Sigmoid colon (tissue), 7 donors: ENCODE data around the gene LCOR. TPM values are rescaled to one million over a fixed set of nuclear protein-coding genes. Genes with fewer than 3 reads are reported as not detected.
A peak's percentile ranks its signal among the peaks of the same experiment; 100 is the strongest.
"Not testable (repeated sequence)": the region's sequence is repeated elsewhere in the genome, so short reads cannot be mapped to it uniquely, and the experiment has no call there.

Source experiments
- DNase-seq: peaks from one replicate; pipeline ENCODE4 v3.0.0-alpha.2; 2019
- H3K27ac ChIP-seq, 4 donors: fragments of 200-600 bp; sonication (generic); one replicate each; pipeline ENCODE4 v1.5.1; 2016 to 2019; ENCODE audit warnings: mild to moderate bottlenecking in 1 of 4
- H3K27me3 ChIP-seq, 3 donors: fragments of 200-600 bp; sonication (generic); one replicate each; pipeline ENCODE4 v1.5.1; 2019; ENCODE audit warnings: mild to moderate bottlenecking in 1 of 3
- H3K36me3 ChIP-seq, 4 donors: fragments of 200-600 bp; sonication (generic); one replicate each; pipeline ENCODE4 v1.5.1; 2016 to 2019
- H3K4me1 ChIP-seq, 4 donors: fragments of 200-600 bp; sonication (generic); one replicate each; pipeline ENCODE4 v1.5.1; 2017 to 2019
- H3K4me3 ChIP-seq, 4 donors: fragments of 200-600 bp; sonication (generic); one replicate each; pipeline ENCODE4 v1.5.1; 2017 to 2019; ENCODE audit warnings: mild to moderate bottlenecking in 2 of 4, moderate library complexity in 1 of 4
- H3K9me3 ChIP-seq, 4 donors: fragments of 200-600 bp in 3 of 4; sonication (generic) in 3 of 4; one replicate each; pipeline versions ENCODE4 v1.5.1 to v1.6.1; 2013 to 2019
- CTCF ChIP-seq, 4 experiments: fragments of 450-650 bp in 3 of 4; fragments of 200-600 bp in 1 of 4; IDR thresholded peaks; one replicate each; pipeline ENCODE4 v1.5.1; 2016 to 2019; ENCODE audit warnings: antibody characterized with exemption in 4 of 4, mild to moderate bottlenecking in 3 of 4, moderate library complexity in 2 of 4
- EP300 ChIP-seq, 4 donors: sonication (generic); formaldehyde crosslinking; IDR thresholded peaks; one replicate each; pipeline ENCODE4 v1.6.1; 2017; ENCODE audit warnings: antibody characterized with exemption in 4 of 4
- POLR2A ChIP-seq, 2 donors: fragments of 450-650 bp; IDR thresholded peaks; one replicate each; pipeline ENCODE4 v1.6.1; 2016; ENCODE audit warnings: antibody characterized with exemption in 2 of 2, mild to moderate bottlenecking in 2 of 2, moderate library complexity in 2 of 2
- POLR2AphosphoS5 ChIP-seq, 4 donors: sonication (generic); formaldehyde crosslinking; IDR thresholded peaks; one replicate each; pipeline ENCODE4 v1.6.1; 2017; ENCODE audit warnings: antibody characterized with exemption in 4 of 4
- WGBS, 2 donors: extraction: QIAGEN DNeasy Blood & Tissue Kit; methylation state at CpG; one replicate each; pipeline ENCODE4 v1.1.7; 2013; 5-methylcytosine and 5-hydroxymethylcytosine counted together
- intact Hi-C: fragments of 100-400 bp; cut with DNase I; formaldehyde crosslinking; loops from one replicate; pipeline ENCODE4 v1.15.1; 2023
- polyA plus RNA-seq, 3 donors: library from polyadenylated mRNA; stranded (reverse); fragments of 200-250 nt; gene quantifications; one replicate each; pipeline ENCODE4 v1.2.3, GENCODE V29; 2013
- total RNA-seq, 4 donors: library from RNA; depleted of rRNA; stranded (reverse); fragments of >200 nt; gene quantifications; one replicate each; pipeline ENCODE4 v1.1.0, GENCODE V29; 2016
- donor health status: healthy with polysubstance abuse.
- donor health status: Bipolar disorder and iron deficiency.
- donor health status: healthy.

Gene LCOR
- total and polyA plus RNA-seq, 7 donors = 8.4 to 270 (median 19.6) TPM

GRCh38 chr10:97032624-97033023 is 200.5 kb downstream of the LCOR start:
- 66 to 69% methylated on average over 7 of the region's 7 CpGs for WGBS, 2 donors
- TF ChIP-seq POLR2AphosphoS5 (IDR thresholded peaks at IDR 0.05) = no peak
- no peak for TF ChIP-seq POLR2A (IDR thresholded peaks at IDR 0.05)
- TF ChIP-seq EP300 (IDR thresholded peaks at IDR 0.05) = no peak
- no peak for TF ChIP-seq CTCF (IDR thresholded peaks at IDR 0.05)
- peak; percentile 10 for DNase-seq
- intact Hi-C loops = no loop called here
- peaks cover 0 to 6% (median 3%) of the 10 kb centered on the region in 4 donors for H3K4me1 ChIP-seq
- no peak overlapping the region for H3K27ac ChIP-seq
- H3K9me3 ChIP-seq = no peaks in the 10 kb centered on the region
- no peaks in the 10 kb centered on the region for H3K27me3 ChIP-seq
- no peaks in the 10 kb centered on the region for H3K36me3 ChIP-seq
- no peak overlapping the region for H3K4me3 ChIP-seq

GRCh38 chr10:97033841-97034240 is 201.7 kb downstream of the LCOR start:
- H3K4me1 ChIP-seq = peaks cover 0 to 12% (median 9%) of the 10 kb centered on the region in 4 donors
- H3K36me3 ChIP-seq, intact Hi-C loops, H3K27ac ChIP-seq, H3K9me3 ChIP-seq, H3K4me3 ChIP-seq, H3K27me3 ChIP-seq: not testable (repeated sequence)
- DNase-seq = peak; percentile 56
- 87 to 92% methylated on average over 9 of the region's 9 CpGs for whole genome bisulfite sequencing, 2 donors

GRCh38 chr10:97034301-97034700 is 202.2 kb downstream of the LCOR start:
- no peak for TF ChIP-seq POLR2AphosphoS5 (IDR thresholded peaks at IDR 0.05)
- TF ChIP-seq CTCF (IDR thresholded peaks at IDR 0.05) = no peak
- no peak for TF ChIP-seq POLR2A (IDR thresholded peaks at IDR 0.05)
- TF ChIP-seq EP300 (IDR thresholded peaks at IDR 0.05) = no peak
- 74 to 82% methylated on average over 7 of the region's 7 CpGs for WGBS, 2 donors
- DNase-seq = peak; percentile 11
- Histone ChIP-seq H3K9me3 (no peaks in the 10 kb centered on the region), H3K27me3 (no peaks in the 10 kb centered on the region), H3K27ac (no peak overlapping the region), H3K4me3 (no peak overlapping the region), H3K36me3 (no peaks in the 10 kb centered on the region), H3K4me1 (peaks cover 0 to 12% (median 9%) of the 10 kb centered on the region in 4 donors)
- intact Hi-C loops = no loop called here

GRCh38 chr10:97034958-97035769 is 203.1 kb downstream of the LCOR start:
- H3K27ac ChIP-seq = no peak overlapping the region
- intact Hi-C loops = loop anchor here (5.0 kb wide), 1 partner anchor 658 kb away; no protein-coding TSS in a partner anchor
- TF ChIP-seq EP300 (IDR thresholded peaks at IDR 0.05) (no peak), CTCF (IDR thresholded peaks at IDR 0.05) (no peak), POLR2AphosphoS5 (IDR thresholded peaks at IDR 0.05) (no peak), POLR2A (IDR thresholded peaks at IDR 0.05) (no peak)
- H3K36me3 ChIP-seq = no peaks in the 10 kb centered on the region
- H3K9me3 ChIP-seq = no peaks in the 10 kb centered on the region
- H3K27me3 ChIP-seq = no peaks in the 10 kb centered on the region
- H3K4me1 ChIP-seq = peaks cover 0 to 12% (median 9%) of the 10 kb centered on the region in 4 donors
- no peak for DNase-seq
- H3K4me3 ChIP-seq = no peak overlapping the region
- 82 to 87% methylated on average over 18 of the region's 18 CpGs for WGBS, 2 donors
